Thoracic aorta (tissue), 2 donors: ENCODE data around the gene CNOT9. TPM values are rescaled to one million over a fixed set of nuclear protein-coding genes. Genes with fewer than 3 reads are reported as not detected.

Experiments
- ATAC-seq: fragments of 150-250 bp; one replicate; pipeline ENCODE4 v1.8.0; 2017; ENCODE audit warnings: low read depth; ENCODE audit not compliant: insufficient number of reproducible peaks, low FRiP score
- DNase-seq: peaks from one replicate; pipeline ENCODE4 v3.0.0-alpha.2; 2020; ENCODE audit warnings: low spot score
- H3K27ac ChIP-seq, 2 donors: fragments of 200-600 bp; sonication (generic); 1 replicate in 1 of 2; 2 replicates in 1 of 2; pipeline ENCODE4 v1.5.1; 2016; ENCODE audit warnings: mild to moderate bottlenecking in 2 of 2, moderate library complexity in 2 of 2
- H3K27me3 ChIP-seq: fragments of 200-600 bp; sonication (generic); replicated peaks from 2 replicates; pipeline ENCODE4 v1.6.0; 2016; ENCODE audit warnings: mild to moderate bottlenecking; ENCODE audit not compliant: insufficient read depth
- H3K36me3 ChIP-seq: fragments of 200-600 bp; sonication (generic); one replicate; pipeline ENCODE4 v1.5.1; 2016
- H3K4me1 ChIP-seq, 2 donors: fragments of 200-600 bp; sonication (generic); 1 replicate in 1 of 2; 2 replicates in 1 of 2; pipeline versions ENCODE4 v1.5.1 to v1.6.0; 2016; ENCODE audit warnings: low read depth in 2 of 2, mild to moderate bottlenecking in 1 of 2; ENCODE audit not compliant: control insufficient read depth in 1 of 2
- H3K4me3 ChIP-seq: fragments of 200-600 bp; sonication (generic); 2 replicates; pipeline ENCODE4 v1.5.1; 2016; ENCODE audit warnings: mild to moderate bottlenecking
- H3K9me3 ChIP-seq: fragments of 200-600 bp; sonication (generic); 2 replicates; pipeline ENCODE4 v1.5.1; 2016
- CTCF ChIP-seq: fragments of 200-600 bp; sonication (generic); IDR thresholded peaks from one replicate; pipeline ENCODE4 v1.5.1; 2019; ENCODE audit warnings: antibody characterized with exemption
- total RNA-seq, 2 donors: library from RNA; depleted of rRNA; stranded (reverse); fragments of >200 nt; gene quantifications; one replicate each; pipeline versions ENCODE4 v1.1.0 to v1.2.3, GENCODE V29; 2016

CNOT9 gene
- total RNA-seq, 2 donors from 2014 or later = 33.7 to 59.5 TPM

- Histone ChIP-seq H3K4me3 (no peak overlapping the region), H3K4me1 (peaks cover 0 to 4% of the 10 kb centered on the region in 2 donors), H3K27me3 (no peaks in the 10 kb centered on the region), H3K36me3 (peaks cover 10% of the 10 kb centered on the region), H3K27ac (no peak overlapping the region), H3K9me3 (no peaks in the 10 kb centered on the region)
- ATAC-seq (no peak), DNase-seq (no peak)
- no peak for TF ChIP-seq CTCF
These were observed 9.0 kb downstream of the CNOT9 start for GRCh38 chr2:218577482-218578220.

GRCh38 chr2:218578272-218578877, 9.7 kb downstream of the CNOT9 start:
- ATAC-seq (no peak), DNase-seq (no peak)
- Histone ChIP-seq H3K9me3 (no peaks in the 10 kb centered on the region), H3K4me1 (peaks cover 0 to 4% of the 10 kb centered on the region in 2 donors), H3K4me3 (no peak overlapping the region), H3K36me3 (peaks cover 16% of the 10 kb centered on the region), H3K27me3 (no peaks in the 10 kb centered on the region), H3K27ac (no peak overlapping the region)
- TF ChIP-seq CTCF = no peak

GRCh38 chr2:218582076-218582475, 13.4 kb downstream of the CNOT9 start:
- Histone ChIP-seq H3K9me3 (no peaks in the 10 kb centered on the region), H3K27me3 (no peaks in the 10 kb centered on the region), H3K4me1 (peaks cover 0 to 4% of the 10 kb centered on the region in 2 donors), H3K36me3 (peaks cover 46% of the 10 kb centered on the region), H3K27ac (no peak overlapping the region), H3K4me3 (no peak overlapping the region)
- ATAC-seq (no peak), DNase-seq (no peak)
- TF ChIP-seq CTCF = no peak

- DNase-seq (no peak), ATAC-seq (no peak)
- Histone ChIP-seq H3K27me3 (no peaks in the 10 kb centered on the region), H3K4me1 (no peaks in the 10 kb centered on the region), H3K9me3 (no peaks in the 10 kb centered on the region), H3K27ac (no peak overlapping the region), H3K36me3 (peaks cover 50% of the 10 kb centered on the region), H3K4me3 (no peak overlapping the region)
- TF ChIP-seq CTCF = no peak
These were observed 15.6 kb downstream of the CNOT9 start for GRCh38 chr2:218583983-218584850.

GRCh38 chr2:218585541-218585940, 16.9 kb downstream of the CNOT9 start:
- no peaks in the 10 kb centered on the region for H3K9me3 ChIP-seq

More at GRCh38 chr2:218585541-218585940, 16.9 kb downstream of the CNOT9 start:
- H3K4me1 ChIP-seq = no peaks in the 10 kb centered on the region
- no peak overlapping the region for H3K4me3 ChIP-seq
- no peak overlapping the region for H3K27ac ChIP-seq
- TF ChIP-seq CTCF = no peak
- ATAC-seq (no peak), DNase-seq (no peak)
- H3K36me3 ChIP-seq = peaks cover 61% of the 10 kb centered on the region
- H3K27me3 ChIP-seq = no peaks in the 10 kb centered on the region
